ENCODE results near the gene CPNE1.

Gene CPNE1

DNA sequence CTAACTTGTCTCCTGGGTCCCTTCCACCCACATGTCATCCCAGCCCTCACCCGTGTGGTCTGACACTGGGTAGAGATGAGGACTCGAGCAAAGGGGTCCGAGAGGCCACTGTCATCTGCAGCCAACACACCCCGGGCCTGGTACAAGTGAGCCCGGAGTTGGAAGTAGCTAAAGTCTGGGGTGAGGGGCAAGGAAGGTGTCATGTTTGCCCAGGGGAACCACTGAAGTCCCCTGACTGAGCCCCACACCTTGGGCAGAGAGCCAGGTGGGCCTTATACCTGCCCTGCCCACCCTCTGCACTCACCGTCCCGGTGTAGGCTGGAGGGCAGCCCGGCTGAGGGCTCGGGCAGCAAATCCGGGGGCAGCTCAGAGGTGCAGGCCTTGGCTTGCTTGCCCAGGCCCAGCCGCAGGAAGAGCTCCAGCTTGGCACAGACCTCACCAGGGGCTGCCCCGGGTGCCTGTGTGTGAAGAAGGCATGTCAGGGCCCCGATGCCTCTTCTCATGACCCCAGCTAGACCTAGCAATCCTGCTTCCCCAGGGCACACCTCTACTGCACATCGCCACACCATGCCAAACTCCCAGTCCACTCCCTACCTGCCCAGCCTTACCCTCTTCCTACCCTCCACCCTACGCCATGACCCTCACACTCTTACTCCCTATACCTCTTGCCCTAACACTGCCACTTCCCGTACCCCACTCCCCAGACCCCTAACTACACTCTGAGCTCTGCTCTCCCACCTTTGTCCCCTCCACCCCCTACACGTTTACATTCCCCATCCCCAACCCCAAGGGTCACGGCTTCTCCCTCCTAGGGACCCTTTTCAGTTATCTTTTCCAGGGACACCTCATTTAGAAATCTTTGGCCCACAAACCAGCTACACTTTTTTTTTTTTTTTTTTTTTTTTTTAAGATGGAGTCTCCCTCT, 80.8 kb downstream of the CPNE1 start:
- no peak overlapping the region for H3K4me3 ChIP-seq (ENCODE audit: low read length, poor library complexity, severe bottlenecking)
- H3K27me3 ChIP-seq (ENCODE audit: insufficient read depth, low read length, poor library complexity, severe bottlenecking): no peaks in the 10 kb centered on the region
- no peak for TF ChIP-seq EZH2phosphoT487 (IDR thresholded peaks at IDR 0.05; ENCODE audit: borderline replicate concordance)
- TF ChIP-seq, protein P1, sequence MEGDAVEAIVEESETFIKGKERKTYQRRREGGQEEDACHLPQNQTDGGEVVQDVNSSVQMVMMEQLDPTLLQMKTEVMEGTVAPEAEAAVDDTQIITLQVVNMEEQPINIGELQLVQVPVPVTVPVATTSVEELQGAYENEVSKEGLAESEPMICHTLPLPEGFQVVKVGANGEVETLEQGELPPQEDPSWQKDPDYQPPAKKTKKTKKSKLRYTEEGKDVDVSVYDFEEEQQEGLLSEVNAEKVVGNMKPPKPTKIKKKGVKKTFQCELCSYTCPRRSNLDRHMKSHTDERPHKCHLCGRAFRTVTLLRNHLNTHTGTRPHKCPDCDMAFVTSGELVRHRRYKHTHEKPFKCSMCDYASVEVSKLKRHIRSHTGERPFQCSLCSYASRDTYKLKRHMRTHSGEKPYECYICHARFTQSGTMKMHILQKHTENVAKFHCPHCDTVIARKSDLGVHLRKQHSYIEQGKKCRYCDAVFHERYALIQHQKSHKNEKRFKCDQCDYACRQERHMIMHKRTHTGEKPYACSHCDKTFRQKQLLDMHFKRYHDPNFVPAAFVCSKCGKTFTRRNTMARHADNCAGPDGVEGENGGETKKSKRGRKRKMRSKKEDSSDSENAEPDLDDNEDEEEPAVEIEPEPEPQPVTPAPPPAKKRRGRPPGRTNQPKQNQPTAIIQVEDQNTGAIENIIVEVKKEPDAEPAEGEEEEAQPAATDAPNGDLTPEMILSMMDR (conservative IDR thresholded peaks at IDR 0.05; ENCODE audit: low read length): no peak
- no peaks in the 10 kb centered on the region for H3K9me2 ChIP-seq (replicated peaks; ENCODE audit: low read depth, low read length)
- H2AFZ ChIP-seq (ENCODE audit: low read length): no peak overlapping the region
- H3K36me3 ChIP-seq (ENCODE audit: insufficient read depth, low read length): no peaks in the 10 kb centered on the region
- no peak overlapping the region for H3K4me2 ChIP-seq (ENCODE audit: low read depth, low read length, poor library complexity, severe bottlenecking)
- H3F3A ChIP-seq (ENCODE audit: low read depth): no peaks in the 10 kb centered on the region
- no peaks in the 10 kb centered on the region for H3K4me1 ChIP-seq (ENCODE audit: insufficient read depth, low read length, poor library complexity, severe bottlenecking)
- H3K9me3 ChIP-seq (ENCODE audit: insufficient read depth, low read depth, low read length): no peaks in the 10 kb centered on the region
- H4K20me1 ChIP-seq (ENCODE audit: insufficient read depth, low read length, poor library complexity, severe bottlenecking): no peaks in the 10 kb centered on the region
- no peak overlapping the region for H3K9ac ChIP-seq (ENCODE audit: low read depth, low read length, poor library complexity, severe bottlenecking)
- no peaks in the 10 kb centered on the region for H3K79me2 ChIP-seq (ENCODE audit: insufficient read depth, low read length)

DNA sequence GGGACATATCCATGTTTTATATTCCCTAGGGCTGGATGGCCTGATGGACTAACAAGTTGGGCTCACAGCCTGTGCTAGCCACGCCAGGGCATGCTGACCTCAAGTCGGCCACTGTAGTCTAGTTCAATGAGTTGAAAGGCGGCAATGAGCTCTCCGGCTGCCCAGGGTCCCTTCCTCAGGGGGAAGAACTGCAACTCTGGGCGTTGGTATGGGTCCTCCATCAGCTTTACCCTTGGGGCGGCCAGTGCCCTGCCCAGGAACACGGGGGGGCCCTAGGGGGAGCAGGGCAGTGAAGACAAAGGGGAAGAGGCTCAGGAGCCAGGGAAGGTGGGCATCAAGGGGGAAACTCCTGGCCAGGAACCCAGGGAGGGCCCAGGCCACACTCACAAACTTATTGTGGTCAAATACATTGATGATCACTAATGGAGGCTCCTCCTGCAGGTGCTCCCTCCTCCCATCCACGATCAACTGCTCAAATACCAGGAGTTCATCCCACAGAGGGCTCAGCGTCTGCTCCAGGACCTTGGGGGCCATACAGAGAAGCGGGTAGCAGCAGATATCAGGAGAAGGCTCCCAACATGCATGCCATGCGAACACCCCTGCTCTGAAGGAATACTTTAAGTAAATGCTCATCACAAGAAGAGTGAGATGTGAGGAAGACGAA, 81.8 kb downstream of the CPNE1 start:
- Histone ChIP-seq H3K4me1 (ENCODE audit: insufficient read depth, low read length, poor library complexity, severe bottlenecking) (no peaks in the 10 kb centered on the region), H3K9me3 (ENCODE audit: insufficient read depth, low read depth, low read length) (no peaks in the 10 kb centered on the region), H3K4me3 (ENCODE audit: low read length, poor library complexity, severe bottlenecking) (no peak overlapping the region), H3K27me3 (ENCODE audit: insufficient read depth, low read length, poor library complexity, severe bottlenecking) (no peaks in the 10 kb centered on the region), H3K9ac (ENCODE audit: low read depth, low read length, poor library complexity, severe bottlenecking) (no peak overlapping the region), H4K20me1 (ENCODE audit: insufficient read depth, low read length, poor library complexity, severe bottlenecking) (no peaks in the 10 kb centered on the region), H3F3A (ENCODE audit: low read depth) (no peaks in the 10 kb centered on the region), H3K9me2 (replicated peaks; ENCODE audit: low read depth, low read length) (no peaks in the 10 kb centered on the region), H3K36me3 (ENCODE audit: insufficient read depth, low read length) (no peaks in the 10 kb centered on the region), H3K79me2 (ENCODE audit: insufficient read depth, low read length) (no peaks in the 10 kb centered on the region), H2AFZ (ENCODE audit: low read length) (no peak overlapping the region), H3K4me2 (ENCODE audit: low read depth, low read length, poor library complexity, severe bottlenecking) (no peak overlapping the region)
- no peak for TF ChIP-seq EZH2phosphoT487 (IDR thresholded peaks at IDR 0.05; ENCODE audit: borderline replicate concordance)
- TF ChIP-seq, protein P1 (conservative IDR thresholded peaks at IDR 0.05; ENCODE audit: low read length): no peak

DNA sequence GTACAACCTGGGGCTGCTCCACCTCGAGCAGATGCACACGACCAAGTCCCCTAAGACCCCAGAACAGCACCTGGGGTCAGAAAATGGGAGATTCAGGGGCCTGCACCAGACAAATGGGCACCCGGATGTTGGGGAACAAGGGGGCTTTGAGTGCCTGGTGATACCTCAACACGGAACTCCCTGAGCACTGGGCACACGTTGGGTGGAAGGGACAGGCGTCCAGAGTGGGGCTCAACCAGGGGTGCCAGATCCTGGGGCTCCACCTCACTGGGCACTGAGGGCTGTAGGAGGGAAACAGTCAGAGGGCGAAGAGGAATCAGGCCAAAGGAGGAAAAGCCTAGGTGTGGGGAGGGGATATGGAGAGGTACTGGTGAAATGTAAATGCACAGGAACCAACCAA, 82.6 kb downstream of the CPNE1 start:
- H3K36me3 ChIP-seq (ENCODE audit: insufficient read depth, low read length): no peaks in the 10 kb centered on the region
- no peak overlapping the region for H3K4me2 ChIP-seq (ENCODE audit: low read depth, low read length, poor library complexity, severe bottlenecking)
- TF ChIP-seq, protein P1 (conservative IDR thresholded peaks at IDR 0.05; ENCODE audit: low read length): no peak
- no peak for TF ChIP-seq EZH2phosphoT487 (IDR thresholded peaks at IDR 0.05; ENCODE audit: borderline replicate concordance)

More for the DNA sequence above, 82.6 kb downstream of the CPNE1 start:
- Histone ChIP-seq H3K27me3 (ENCODE audit: insufficient read depth, low read length, poor library complexity, severe bottlenecking) (no peaks in the 10 kb centered on the region), H3F3A (ENCODE audit: low read depth) (no peaks in the 10 kb centered on the region), H3K4me3 (ENCODE audit: low read length, poor library complexity, severe bottlenecking) (no peak overlapping the region), H3K9me3 (ENCODE audit: insufficient read depth, low read depth, low read length) (no peaks in the 10 kb centered on the region), H4K20me1 (ENCODE audit: insufficient read depth, low read length, poor library complexity, severe bottlenecking) (no peaks in the 10 kb centered on the region), H3K9ac (ENCODE audit: low read depth, low read length, poor library complexity, severe bottlenecking) (no peak overlapping the region), H3K9me2 (replicated peaks; ENCODE audit: low read depth, low read length) (no peaks in the 10 kb centered on the region), H3K4me1 (ENCODE audit: insufficient read depth, low read length, poor library complexity, severe bottlenecking) (no peaks in the 10 kb centered on the region), H3K79me2 (ENCODE audit: insufficient read depth, low read length) (no peaks in the 10 kb centered on the region), H2AFZ (ENCODE audit: low read length) (no peak overlapping the region)
